Activated naive CD8-positive, alpha-beta T cell treated with anti-CD3 and anti-CD28 coated beads, Interleukin-2, amount 50 U/mL, for 24 hours (primary cell): Measurements from ENCODE around the gene VIPR1.

Experiments
- ATAC-seq: fragments of 150-1000 bp; cut with Tn5 transposase; one replicate; pipeline ENCODE4 v1.10.0; 2021
- DNase-seq: peaks from one replicate; pipeline ENCODE4 v3.0.0; 2021
- H3K27ac Mint-ChIP-seq: one replicate; pipeline ENCODE4 v1.8.0; 2021; ENCODE audit warnings: mild to moderate bottlenecking, mixed read lengths
- H3K27me3 Mint-ChIP-seq: one replicate; pipeline ENCODE4 v1.8.0; 2021; ENCODE audit warnings: mixed read lengths
- H3K36me3 Mint-ChIP-seq: one replicate; pipeline ENCODE4 v1.8.0; 2021; ENCODE audit warnings: low read depth, mixed read lengths
- H3K4me1 Mint-ChIP-seq: one replicate; pipeline ENCODE4 v1.8.0; 2021; ENCODE audit warnings: mixed read lengths
- H3K4me3 Mint-ChIP-seq: one replicate; pipeline ENCODE4 v1.8.0; 2021; ENCODE audit warnings: mild to moderate bottlenecking, moderate library complexity, mixed read lengths
- H3K9me3 Mint-ChIP-seq: one replicate; pipeline ENCODE4 v1.8.0; 2021; ENCODE audit warnings: mixed read lengths

Gene VIPR1

GRCh38 chr3:42513121-42513520, 10.7 kb downstream of the VIPR1 start:
- ATAC-seq (no peak), DNase-seq (no peak)
- Mint-ChIP-seq H3K4me3 (no peak overlapping the region), H3K27me3 (no peaks in the 10 kb centered on the region), H3K27ac (no peak overlapping the region), H3K9me3 (no peaks in the 10 kb centered on the region), H3K36me3 (no peaks in the 10 kb centered on the region), H3K4me1 (peaks cover 6% of the 10 kb centered on the region)

DNA sequence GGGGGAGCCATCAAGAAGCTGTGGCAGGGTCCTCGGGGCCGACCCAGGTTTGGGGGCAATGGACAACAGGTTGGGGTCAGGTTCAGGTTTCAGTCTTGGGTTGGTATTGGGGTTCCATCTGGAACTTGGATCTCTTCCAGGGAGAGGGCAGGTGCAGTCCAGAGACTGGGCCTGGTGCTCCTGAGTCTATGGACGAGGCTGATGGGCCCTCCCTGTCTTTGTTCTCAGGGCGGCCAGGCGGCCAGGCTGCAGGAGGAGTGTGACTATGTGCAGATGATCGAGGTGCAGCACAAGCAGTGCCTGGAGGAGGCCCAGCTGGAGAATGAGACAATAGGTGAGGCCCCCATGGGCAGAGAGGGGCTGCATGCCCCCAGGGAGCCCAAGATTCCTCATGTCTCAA, 11.1 kb downstream of the VIPR1 start:
- DNase-seq: no peak
- Mint-ChIP-seq H3K27ac (no peak overlapping the region), H3K4me3 (no peak overlapping the region), H3K9me3 (no peaks in the 10 kb centered on the region), H3K27me3 (no peaks in the 10 kb centered on the region), H3K36me3 (no peaks in the 10 kb centered on the region), H3K4me1 (peaks cover 6% of the 10 kb centered on the region)
- no peak for ATAC-seq

DNA sequence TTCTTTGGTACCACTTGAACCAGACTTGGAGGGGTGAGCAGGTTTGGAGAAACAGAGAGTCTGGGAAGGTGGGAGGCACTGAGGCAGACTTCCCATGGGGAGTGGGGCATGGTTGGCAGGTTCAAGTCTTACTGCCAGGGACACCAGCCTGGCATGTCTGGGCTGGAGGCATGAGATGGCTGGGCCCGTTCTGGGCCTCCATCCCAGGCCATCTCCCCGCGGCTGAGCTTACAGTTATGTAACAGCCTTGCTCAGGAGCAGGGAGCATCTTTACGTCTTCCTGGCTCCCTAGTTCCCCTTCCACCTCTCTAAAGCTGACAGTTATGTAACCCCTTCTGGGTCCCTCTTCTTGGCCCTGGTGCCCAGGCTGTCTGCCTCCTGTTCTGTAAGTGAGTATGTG, 12.4 kb downstream of the VIPR1 start:
- no peaks in the 10 kb centered on the region for H3K9me3 Mint-ChIP-seq
- no peaks in the 10 kb centered on the region for H3K27me3 Mint-ChIP-seq
- no peak overlapping the region for H3K27ac Mint-ChIP-seq
- no peak overlapping the region for H3K4me3 Mint-ChIP-seq
- H3K4me1 Mint-ChIP-seq: peaks cover 14% of the 10 kb centered on the region
- no peak for DNase-seq
- H3K36me3 Mint-ChIP-seq: no peaks in the 10 kb centered on the region
- ATAC-seq: no peak

GRCh38 chr3:42515391-42515916, 13.0 kb downstream of the VIPR1 start:
- DNase-seq: no peak
- no peaks in the 10 kb centered on the region for H3K27me3 Mint-ChIP-seq
- H3K36me3 Mint-ChIP-seq: no peaks in the 10 kb centered on the region
- H3K27ac Mint-ChIP-seq: no peak overlapping the region
- H3K4me1 Mint-ChIP-seq: peaks cover 20% of the 10 kb centered on the region
- H3K4me3 Mint-ChIP-seq: no peak overlapping the region
- ATAC-seq: no peak
- H3K9me3 Mint-ChIP-seq: no peaks in the 10 kb centered on the region

- H3K27ac Mint-ChIP-seq: no peak overlapping the region
- DNase-seq: no peak
- H3K9me3 Mint-ChIP-seq: no peaks in the 10 kb centered on the region
- peaks cover 20% of the 10 kb centered on the region for H3K4me1 Mint-ChIP-seq
- ATAC-seq: no peak
- H3K4me3 Mint-ChIP-seq: no peak overlapping the region
- no peaks in the 10 kb centered on the region for H3K36me3 Mint-ChIP-seq
- H3K27me3 Mint-ChIP-seq: no peaks in the 10 kb centered on the region
These were observed 13.5 kb downstream of the VIPR1 start for GRCh38 chr3:42515976-42516375.

DNA sequence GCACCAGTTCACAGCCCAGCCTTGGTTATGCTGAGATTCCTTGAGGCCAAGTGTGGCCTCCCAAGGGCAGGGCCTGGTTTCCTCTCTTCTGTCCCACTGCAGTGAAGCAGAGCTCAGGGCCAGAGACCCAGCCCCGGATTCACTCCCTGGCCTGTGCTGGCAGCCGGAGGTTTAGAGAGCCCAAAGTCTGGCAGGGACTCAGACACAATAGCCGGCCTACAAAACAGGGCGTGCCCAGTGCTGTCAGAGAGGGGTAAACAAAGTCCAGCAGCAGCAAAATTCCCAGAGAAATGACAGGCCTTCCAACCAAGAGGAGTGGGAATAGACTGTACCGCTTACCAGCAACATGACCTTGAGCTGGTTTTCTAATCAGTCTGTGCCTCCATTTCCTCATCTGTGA, 14.0 kb downstream of the VIPR1 start:
- DNase-seq: no peak
- no peak overlapping the region for H3K27ac Mint-ChIP-seq
- H3K27me3 Mint-ChIP-seq: no peaks in the 10 kb centered on the region
- peaks cover 18% of the 10 kb centered on the region for H3K4me1 Mint-ChIP-seq
- H3K4me3 Mint-ChIP-seq: no peak overlapping the region
- ATAC-seq: no peak
- no peaks in the 10 kb centered on the region for H3K9me3 Mint-ChIP-seq
- H3K36me3 Mint-ChIP-seq: no peaks in the 10 kb centered on the region

GRCh38 chr3:42517117-42517516, 14.7 kb downstream of the VIPR1 start:
- Mint-ChIP-seq H3K9me3 (no peaks in the 10 kb centered on the region), H3K27ac (no peak overlapping the region), H3K4me1 (peaks cover 17% of the 10 kb centered on the region), H3K27me3 (no peaks in the 10 kb centered on the region), H3K36me3 (no peaks in the 10 kb centered on the region), H3K4me3 (no peak overlapping the region)
- DNase-seq (no peak), ATAC-seq (no peak)

DNA sequence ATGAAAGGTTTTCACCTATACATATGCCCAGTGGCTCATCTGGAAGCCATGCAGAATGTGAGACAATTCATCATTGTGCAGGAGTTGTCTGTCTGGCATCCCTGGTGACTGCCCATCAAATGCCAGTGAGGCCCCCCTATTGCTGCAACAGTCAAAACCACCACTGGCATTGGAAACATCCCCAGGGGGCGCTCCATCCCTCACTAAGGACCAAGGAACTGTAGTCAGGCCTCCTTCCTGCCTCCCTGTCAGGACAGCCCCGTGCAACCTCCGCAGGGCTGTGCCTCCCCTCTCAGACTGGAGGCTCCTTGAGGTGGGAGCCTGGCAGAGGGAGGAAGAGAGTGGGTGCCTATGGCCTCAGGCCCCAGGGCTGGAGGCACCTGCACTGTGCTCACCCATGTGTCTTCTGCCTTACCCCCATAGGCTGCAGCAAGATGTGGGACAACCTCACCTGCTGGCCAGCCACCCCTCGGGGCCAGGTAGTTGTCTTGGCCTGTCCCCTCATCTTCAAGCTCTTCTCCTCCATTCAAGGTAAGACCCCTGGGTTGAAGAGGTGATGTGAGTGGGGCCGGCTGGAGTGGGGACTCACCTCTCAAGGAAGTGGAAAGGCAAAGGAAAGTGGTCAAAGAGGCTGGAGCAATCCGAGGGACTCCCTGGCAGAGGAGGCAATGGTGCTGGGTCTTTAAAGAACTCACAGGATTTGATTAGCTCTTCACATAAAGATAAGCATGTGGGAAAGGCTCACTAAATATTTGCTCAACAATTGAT, 16.5 kb downstream of the VIPR1 start:
- H3K9me3 Mint-ChIP-seq: no peaks in the 10 kb centered on the region
- peak overlapping the region; percentile 15 for H3K27ac Mint-ChIP-seq
- peaks cover 17% of the 10 kb centered on the region for H3K4me1 Mint-ChIP-seq
- no peak overlapping the region for H3K4me3 Mint-ChIP-seq
- no peaks in the 10 kb centered on the region for H3K27me3 Mint-ChIP-seq
- no peaks in the 10 kb centered on the region for H3K36me3 Mint-ChIP-seq
- ATAC-seq (no peak), DNase-seq (peak; percentile 32)

DNA sequence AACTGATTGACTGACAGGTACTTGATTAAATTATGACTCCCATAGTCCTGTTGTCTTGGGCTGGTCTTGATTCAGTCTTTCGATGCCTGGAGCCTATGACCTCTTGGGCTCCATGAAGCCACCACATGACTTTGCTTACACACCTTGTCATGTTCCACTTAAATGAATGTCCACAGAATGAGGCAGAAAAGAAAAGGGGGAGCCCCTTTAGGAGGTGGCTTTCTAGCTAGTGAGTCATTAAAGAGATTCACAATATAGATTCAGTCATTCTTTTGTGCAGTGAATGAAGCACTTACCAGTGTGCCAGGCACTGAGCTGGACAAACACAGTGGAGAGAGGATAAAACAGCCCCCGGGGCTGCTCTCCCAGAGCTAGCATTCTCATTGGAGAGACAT, 17.1 kb downstream of the VIPR1 start:
- no peak for DNase-seq
- H3K36me3 Mint-ChIP-seq: no peaks in the 10 kb centered on the region
- peaks cover 17% of the 10 kb centered on the region for H3K4me1 Mint-ChIP-seq
- H3K27me3 Mint-ChIP-seq: no peaks in the 10 kb centered on the region
- no peaks in the 10 kb centered on the region for H3K9me3 Mint-ChIP-seq
- peak; percentile 95 for ATAC-seq
- no peak overlapping the region for H3K4me3 Mint-ChIP-seq
- H3K27ac Mint-ChIP-seq: peak overlapping the region; percentile 15

DNA sequence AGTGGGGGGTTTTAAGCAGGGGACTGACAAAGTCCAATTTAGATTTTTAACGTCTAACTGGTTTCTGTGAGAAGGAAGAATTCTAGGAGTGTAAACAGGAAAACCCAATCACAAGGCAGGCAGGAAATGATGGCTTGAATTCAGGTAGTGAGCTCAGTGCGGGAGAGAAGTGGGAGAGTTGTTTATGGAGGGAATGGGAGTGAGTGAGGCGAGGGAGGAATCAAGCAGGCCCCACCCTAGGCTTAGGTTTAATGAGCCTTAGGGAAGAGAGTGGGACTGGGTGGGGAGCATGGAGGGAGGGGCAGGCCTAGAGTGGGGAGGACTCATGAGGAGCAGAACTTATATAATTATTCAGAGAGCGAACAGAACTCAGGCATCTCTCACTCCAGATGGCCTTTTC, 17.9 kb downstream of the VIPR1 start:
- H3K4me3 Mint-ChIP-seq: no peak overlapping the region
- no peaks in the 10 kb centered on the region for H3K27me3 Mint-ChIP-seq
- no peak for ATAC-seq
- DNase-seq: no peak
- peaks cover 17% of the 10 kb centered on the region for H3K4me1 Mint-ChIP-seq
- no peaks in the 10 kb centered on the region for H3K36me3 Mint-ChIP-seq
- no peaks in the 10 kb centered on the region for H3K9me3 Mint-ChIP-seq
- no peak overlapping the region for H3K27ac Mint-ChIP-seq

DNA sequence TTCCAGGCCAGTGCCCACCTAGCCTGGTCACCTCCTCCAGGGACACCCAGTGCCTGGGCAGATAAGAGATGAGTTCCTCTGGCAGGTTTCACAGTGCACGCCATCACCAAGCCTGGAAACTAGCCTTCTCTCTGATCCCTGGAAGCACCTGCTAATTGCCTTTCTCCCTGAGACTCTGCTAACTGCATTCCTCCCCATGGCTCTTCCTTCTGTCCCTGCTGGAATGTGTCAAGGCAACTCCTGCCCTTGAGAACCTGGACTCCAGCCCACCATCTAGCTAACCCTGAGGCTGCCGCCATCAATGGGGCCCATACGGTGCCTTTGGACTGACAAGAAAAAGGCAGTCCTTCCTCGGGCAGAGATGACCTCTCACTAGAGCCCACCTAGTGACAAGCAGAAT, 18.5 kb downstream of the VIPR1 start:
- peaks cover 17% of the 10 kb centered on the region for H3K4me1 Mint-ChIP-seq
- H3K27me3 Mint-ChIP-seq: no peaks in the 10 kb centered on the region
- H3K36me3 Mint-ChIP-seq: no peaks in the 10 kb centered on the region
- no peak overlapping the region for H3K27ac Mint-ChIP-seq
- no peaks in the 10 kb centered on the region for H3K9me3 Mint-ChIP-seq
- DNase-seq (no peak), ATAC-seq (no peak)
- H3K4me3 Mint-ChIP-seq: no peak overlapping the region

DNA sequence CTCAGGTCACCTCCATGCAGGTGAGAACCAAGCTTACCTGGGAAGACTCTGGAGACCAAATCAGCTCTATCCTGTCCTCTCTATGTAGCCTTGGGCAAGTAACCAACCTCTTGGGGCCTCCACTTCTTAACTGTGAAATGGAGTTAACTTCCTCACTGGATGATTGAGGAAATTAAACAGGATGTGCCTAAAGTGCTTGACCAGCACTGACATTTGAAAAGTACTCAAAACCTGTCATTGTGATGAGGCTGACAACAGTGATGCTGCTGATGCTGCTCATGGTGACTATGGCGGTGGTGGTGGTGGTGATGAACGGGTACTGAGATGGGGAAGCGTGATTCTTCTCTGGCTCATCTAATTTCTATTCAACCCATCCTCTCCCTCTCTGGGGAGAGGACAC, 22.3 kb downstream of the VIPR1 start:
- Mint-ChIP-seq H3K4me3 (no peak overlapping the region), H3K27ac (no peak overlapping the region), H3K27me3 (no peaks in the 10 kb centered on the region), H3K9me3 (no peaks in the 10 kb centered on the region), H3K4me1 (peaks cover 39% of the 10 kb centered on the region), H3K36me3 (no peaks in the 10 kb centered on the region)
- ATAC-seq: no peak
- no peak for DNase-seq

- Mint-ChIP-seq H3K4me1 (peaks cover 39% of the 10 kb centered on the region), H3K27me3 (no peaks in the 10 kb centered on the region), H3K9me3 (no peaks in the 10 kb centered on the region), H3K4me3 (no peak overlapping the region), H3K27ac (no peak overlapping the region), H3K36me3 (no peaks in the 10 kb centered on the region)
- ATAC-seq (no peak), DNase-seq (no peak)
These were observed 22.8 kb downstream of the VIPR1 start for GRCh38 chr3:42525212-42525611.

DNA sequence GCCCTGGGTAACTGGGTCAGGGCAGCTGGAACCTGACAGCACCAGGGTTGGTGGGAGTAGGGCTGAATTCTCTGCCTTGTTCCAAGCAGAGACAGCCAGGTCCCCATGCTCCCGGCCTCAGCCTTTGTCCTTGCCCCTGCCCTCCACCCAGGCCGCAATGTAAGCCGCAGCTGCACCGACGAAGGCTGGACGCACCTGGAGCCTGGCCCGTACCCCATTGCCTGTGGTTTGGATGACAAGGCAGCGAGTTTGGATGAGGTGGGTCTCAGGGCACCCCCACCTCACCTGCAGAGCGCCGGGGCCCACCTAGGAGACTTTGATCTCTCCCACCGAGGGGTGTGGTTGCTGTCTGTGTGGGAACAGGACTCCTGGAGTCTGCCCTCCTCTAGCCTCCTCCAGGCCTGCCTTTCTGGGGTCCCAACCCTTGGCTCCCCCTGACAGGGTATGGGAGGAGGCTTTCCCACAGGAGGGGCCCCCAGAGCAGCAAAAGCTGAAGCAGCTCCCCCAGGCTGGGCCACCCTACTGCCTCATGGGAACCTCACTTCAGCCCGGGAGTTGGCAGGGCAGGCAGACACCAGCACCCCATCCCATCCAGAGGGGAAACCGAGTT, 23.4 kb downstream of the VIPR1 start:
- Mint-ChIP-seq H3K9me3 (no peaks in the 10 kb centered on the region), H3K4me1 (peaks cover 39% of the 10 kb centered on the region), H3K4me3 (no peak overlapping the region), H3K36me3 (no peaks in the 10 kb centered on the region), H3K27me3 (no peaks in the 10 kb centered on the region), H3K27ac (no peak overlapping the region)
- ATAC-seq (no peak), DNase-seq (no peak)

GRCh38 chr3:42526616-42527367, 24.3 kb downstream of the VIPR1 start:
- DNase-seq: peak; percentile 54
- Mint-ChIP-seq H3K4me3 (no peak overlapping the region), H3K36me3 (no peaks in the 10 kb centered on the region)

More at GRCh38 chr3:42526616-42527367, 24.3 kb downstream of the VIPR1 start:
- H3K4me1 Mint-ChIP-seq: peaks cover 43% of the 10 kb centered on the region
- no peaks in the 10 kb centered on the region for H3K27me3 Mint-ChIP-seq
- peak; percentile 85 for ATAC-seq
- H3K9me3 Mint-ChIP-seq: no peaks in the 10 kb centered on the region
- H3K27ac Mint-ChIP-seq: peak overlapping the region; percentile 66
